Stimulated activated CD4-positive, alpha-beta T cell treated with anti-CD3 and anti-CD28 coated beads, Interleukin-2, amount 100 ng/mL, for 24 hours (primary cell): Measurements from ENCODE around the gene CLCN7.
"Not testable (repeated sequence)": the region's sequence is repeated elsewhere in the genome, so short reads cannot be mapped to it uniquely, and the experiment has no call there.

Source experiments
- DNase-seq, 2 donors: peaks; one replicate each; pipeline ENCODE4 v3.0.0-alpha.2; 2020

CLCN7 gene

DNA sequence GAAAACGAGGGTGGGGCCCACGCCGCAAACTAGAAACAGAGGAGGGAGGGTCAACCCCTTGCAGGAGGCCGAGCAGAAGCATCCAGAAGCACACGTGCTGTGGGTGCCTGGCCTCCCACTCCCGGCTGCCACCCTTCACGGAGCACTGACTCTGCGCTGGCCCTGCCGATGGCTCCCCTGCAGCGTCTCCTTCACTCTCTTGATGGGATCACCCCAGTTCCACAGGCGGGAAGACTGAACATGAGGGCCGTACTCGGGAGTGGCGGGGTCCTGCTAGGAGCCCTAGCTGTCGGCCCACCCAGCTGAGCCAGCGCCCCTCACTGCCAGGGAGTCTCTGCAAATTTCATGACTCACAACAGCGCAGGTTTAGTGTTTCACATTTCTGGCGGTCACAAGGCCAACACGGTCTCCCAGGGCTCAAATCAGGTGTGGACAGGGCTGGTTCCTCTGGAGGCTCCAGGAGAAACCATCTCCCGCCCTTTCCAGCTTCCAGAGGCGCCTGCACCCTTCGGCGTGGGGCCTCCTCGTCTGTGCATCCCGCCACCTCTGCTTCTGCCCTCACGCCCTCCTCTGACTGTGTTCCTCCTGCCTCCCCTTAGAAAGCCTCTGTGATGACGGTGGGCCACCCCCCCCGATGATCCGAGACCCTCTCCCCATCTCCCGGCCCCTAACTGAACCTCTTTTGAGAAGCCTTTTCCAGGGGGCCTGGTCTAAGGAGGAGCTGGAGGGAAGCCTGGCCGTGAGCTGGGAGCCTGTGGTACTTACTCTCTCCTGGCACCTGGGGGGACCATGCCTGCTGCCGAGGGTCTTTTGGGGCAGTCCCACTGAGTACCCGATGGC lies 11.9 kb upstream of the CLCN7 start:
- no peak for DNase-seq

DNA sequence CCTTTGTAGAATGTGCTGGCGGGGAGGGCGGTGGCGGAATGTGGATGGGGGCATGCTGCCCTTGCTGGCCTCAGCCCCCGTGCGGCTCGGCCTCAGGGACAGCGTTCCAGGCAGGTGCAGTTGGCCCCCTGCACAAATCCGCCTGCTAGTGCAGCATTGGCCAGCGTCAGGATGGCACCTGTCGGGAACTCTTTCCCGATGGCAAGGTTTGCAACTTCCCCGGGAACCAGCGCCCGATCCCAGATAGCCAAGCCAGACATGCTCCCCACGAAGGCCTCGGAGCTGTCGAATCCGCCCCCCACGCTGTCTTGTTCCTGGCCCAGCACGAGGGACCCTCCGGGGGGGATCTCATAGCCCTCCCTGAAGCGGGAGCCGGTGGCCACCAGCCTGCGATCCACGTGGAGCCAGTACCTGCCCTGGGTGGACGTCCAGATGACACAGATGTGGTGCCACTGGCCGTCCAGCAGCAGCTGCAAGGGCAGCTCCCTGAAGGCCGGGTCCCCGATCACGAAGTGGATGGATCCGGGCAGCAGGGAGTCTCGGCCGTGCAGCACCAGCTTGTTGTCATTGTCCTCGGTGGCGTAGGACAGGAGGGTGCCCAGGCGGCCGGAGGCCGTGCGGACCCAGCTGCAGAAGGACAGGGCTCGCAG lies 11.1 kb upstream of the CLCN7 start:
- DNase-seq, result no peak

DNA sequence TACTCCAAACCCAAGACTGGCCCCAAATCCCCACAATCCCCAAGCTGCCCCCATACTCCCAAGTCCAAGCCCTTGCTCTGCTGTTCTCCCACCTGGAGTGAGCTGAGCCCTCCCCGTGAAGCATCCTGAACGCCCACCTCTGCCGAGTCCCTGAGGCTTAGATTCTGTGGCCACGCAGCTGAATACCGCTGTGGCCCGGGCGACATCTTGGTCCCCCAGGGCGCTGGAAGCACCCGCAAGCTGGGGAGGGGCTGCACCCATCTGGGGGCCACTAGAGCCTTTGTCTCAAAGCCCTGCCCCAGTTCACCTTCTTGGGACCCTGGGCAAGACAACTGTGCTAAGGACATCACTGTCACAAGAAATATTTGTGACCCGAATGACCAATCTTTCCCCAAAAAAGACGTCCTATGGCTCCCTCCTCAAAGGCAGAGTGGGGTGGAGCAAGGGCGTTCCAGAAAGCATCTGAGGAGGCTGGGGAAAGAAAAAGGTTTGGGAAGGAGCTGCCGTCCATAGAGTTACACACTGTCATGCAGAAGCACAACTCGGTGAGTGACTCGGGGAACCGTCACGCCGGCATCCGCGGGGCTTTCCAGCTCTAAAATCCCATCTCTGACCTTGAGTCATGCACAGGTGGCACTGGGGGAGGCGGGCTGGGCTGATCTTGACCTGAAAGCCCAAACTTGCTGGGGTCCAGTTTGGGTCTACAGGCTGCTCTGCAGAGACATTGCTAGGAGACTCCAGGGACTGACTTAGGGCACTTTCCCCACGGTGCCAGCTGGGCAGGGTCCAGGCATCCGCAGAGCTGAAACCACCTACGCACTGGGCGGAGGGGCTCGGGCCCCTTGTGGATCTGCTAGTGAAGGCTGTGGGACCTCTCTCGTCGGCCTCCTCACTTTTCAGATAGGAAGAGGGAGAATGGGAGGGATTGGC lies 7.3 kb upstream of the CLCN7 start:
- no peak for DNase-seq

DNA sequence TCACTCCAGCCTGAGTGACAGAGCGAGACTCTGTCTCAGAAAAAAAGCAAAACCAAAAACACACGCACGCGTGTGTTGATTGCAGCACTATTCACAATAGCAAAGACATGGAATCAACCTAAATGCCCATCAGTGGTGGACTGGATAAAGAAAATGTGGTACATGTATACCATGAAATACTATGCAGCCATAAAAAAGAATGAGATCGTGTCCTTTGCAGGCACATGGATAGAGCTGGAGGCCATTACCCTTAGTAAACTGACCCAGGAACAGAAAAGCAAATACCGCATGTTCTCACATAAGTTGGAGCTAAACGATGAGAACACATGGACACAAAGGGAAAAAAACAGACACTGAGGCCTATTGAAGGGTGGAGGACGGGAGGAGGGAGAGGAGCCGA lies 4.1 kb upstream of the CLCN7 start:
- not testable (repeated sequence) for DNase-seq

DNA sequence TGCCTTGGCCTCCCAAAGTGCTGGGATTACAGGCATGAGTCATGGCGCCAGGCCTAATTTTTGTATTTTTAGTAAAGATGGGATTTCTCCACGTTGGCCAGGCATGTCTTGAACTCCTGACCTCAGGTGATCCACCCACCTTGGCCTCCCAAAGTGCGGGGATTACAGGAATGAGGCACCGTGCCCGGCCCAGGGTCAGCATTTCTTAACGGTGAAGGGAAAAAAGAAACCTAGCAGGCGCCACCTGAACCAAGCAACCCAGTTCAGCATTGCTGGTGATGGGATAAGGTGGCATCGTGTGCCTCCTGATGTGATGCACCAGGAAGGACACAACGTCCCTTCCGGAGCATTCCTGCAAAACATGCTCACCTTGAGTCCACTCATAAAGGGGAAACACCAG lies 2.2 kb upstream of the CLCN7 start:
- DNase-seq, result no peak

DNA sequence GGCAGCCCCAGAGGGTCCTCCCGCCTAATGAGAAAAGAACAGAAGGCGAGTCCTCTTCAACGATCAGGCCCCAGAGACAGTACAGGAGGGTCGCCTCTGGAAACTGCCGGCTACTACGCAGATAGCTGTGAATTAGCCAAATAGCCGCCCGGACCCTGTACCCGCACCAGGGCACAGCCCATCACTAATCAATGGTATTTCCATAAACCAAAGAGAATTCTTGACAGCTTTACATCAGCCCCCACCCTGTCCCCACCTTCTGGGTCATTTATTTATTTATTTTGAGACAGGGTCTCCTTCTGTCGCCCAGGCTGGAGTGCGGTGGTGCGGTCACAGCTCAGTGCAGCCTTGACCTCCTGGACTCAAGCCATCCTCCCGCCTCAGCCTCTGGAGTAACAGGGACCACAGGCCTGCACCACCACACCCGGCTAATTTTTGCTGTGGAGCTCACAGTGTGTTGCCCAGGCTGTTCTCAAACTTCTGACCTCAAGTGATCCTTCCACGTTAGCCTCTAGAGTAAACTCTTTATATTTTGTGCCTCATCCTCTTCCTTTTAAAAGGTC lies 805 bp upstream of the CLCN7 start:
- no peak for DNase-seq

DNA sequence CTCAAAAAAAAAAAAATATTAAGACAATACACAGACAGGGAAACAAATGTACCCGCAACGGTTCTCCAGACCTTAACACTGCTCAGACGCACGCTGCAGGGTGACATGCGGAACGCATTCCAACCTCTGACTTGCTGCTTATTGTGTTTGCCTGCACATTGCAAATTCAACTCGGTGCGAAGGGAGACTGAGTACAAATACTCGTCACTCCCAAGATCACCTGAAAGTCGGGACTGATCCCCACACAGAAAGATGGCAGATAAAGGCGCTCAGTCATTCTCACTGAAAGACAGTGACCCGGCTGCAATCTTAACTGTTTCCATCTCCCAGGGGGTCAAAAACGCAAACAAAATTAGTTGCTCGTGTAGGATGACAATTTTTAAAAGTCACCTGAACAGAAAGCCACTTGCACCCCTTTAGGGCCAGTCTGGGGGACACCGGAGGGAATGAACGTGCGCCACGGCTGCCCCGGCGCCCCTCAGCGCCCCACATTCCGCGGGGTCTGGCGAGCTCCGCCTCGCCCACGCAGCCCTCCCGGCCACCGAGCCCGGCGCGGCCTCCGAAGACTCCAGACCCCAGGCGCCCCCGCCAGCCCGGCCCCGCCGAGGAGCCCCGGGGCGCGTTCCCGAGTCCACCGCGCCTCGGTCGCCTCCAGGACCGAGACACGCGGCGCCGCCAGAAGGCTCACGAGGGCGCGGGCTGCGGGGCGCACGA lies 589 bp downstream of the CLCN7 start:
- no peak for DNase-seq

DNA sequence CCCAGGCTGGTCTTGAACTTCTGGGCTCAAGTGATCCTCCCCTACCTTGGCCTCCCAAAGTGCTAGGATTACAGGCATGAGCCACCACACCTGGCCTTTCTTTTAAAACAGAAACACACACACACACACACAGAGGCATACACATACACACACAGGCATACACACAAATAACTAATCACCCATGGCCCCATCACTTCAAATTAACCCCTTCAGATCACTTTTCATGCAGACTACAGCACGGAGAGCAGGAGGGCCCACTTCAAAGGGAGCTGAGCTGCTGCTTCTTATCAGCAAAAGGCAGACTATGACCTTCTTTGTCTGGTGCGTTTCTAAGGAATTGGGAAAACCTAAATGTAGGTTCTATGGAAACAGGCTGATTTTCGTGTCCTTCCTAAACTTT lies 1.9 kb downstream of the CLCN7 start:
- no peak for DNase-seq

DNA sequence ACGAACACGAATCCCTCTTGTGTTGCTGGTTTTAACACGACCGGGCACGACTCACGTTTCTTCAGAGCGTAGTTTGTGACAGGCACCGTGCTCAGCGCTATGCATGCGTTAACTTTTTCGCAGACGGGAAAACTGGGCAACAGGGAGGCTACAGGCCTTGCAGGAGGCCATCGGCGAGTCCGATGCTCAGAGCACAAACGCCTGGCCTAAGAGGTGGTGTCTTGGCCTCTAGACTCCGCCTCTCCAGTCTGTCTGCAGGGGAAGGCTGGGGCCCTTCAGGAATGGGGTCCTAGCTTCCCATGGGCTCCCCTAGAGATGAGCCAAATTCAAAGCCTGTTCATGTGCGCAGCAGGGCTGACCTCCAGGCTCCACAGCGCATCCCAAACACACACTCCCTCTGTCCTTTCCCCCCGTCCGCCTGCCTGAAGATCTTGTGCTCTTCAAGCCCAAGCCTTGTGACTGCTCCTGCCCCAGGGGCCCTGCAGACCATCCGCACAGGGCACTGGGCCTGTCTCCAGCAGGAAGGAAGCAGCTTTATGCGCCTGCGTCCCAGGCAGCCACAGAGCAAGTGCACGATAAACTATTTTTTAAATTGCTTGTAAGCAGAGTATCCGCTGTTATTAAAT lies 3.1 kb downstream of the CLCN7 start:
- no peak for DNase-seq

DNA sequence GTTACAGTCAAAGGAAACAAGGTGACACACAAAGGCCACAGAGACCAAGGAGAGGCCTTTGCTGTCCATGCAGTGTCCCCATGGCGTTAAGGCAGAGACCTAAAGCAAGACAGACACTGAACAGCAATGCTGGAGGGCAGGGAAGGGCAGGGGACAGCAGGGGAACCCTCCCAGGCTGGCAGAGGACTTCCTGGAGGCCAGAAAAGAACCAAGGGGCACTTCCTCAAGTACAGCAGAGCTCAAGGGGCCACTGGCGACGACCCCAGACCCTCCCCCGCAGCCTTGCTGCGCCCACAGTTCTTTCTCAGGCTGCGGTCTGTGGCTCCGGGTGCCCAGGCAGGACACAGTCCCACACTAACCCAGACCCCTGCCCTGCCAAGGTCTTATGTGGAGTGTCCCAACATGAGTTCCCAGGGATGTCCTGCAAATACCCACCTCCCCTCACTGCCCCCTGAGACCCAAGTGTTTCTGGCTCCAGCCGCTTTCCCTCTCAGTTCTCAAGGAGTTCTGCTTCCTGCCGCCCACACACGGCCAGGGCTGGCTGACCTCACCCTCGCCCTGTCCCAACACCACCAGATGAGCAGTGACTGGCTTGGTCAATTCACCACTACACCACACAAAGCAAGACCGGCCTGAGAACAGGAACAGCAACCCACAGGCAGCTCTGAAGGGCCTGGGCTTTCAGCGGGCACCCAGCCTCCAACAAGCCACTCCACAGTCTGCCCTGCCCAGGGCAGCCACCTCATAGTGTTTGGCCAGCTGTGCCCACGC lies 4.2 kb downstream of the CLCN7 start:
- DNase-seq, result no peak

DNA sequence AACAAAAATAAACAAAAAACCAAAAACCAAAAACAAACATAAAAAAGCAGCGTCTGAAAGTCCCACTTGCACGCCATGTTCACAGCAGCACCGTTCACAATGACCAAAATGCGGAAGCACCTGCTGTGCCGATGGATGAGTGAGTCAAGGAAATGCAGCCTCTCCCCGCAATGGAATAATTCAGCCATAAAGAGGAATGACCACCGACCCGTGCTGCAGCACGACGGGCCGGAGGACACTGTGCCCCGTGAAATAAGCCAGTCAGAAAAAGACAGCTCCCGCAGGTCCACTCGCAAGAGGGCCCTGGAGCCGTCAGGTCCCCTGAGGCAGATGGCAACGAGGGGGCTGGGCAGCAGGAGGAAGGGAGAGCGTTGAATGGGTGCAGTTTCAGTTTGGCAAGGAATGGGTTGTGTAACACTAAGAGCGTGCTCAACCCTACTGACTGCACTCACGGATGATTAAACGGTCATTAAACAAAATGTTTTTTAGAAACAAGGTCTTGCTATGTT lies 5.1 kb downstream of the CLCN7 start:
- DNase-seq, result no peak

DNA sequence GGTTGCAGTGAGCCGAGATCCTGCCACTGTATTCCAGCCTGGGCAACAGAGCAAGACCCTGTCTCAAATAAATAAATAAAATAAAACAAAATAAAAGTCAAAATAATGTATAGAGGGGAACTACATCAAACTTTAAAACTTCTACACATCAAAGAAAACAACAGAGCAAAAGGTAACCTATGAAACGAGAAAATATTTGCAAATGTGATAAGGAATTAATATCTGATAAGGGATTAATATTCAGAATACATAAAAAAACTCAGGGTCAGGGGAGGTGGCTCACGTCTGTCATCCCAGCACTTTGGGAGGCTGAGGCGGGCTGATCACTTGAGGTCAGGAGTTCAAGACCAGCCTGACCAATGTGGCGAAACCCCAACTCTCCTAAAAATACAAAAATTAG lies 5.7 kb downstream of the CLCN7 start:
- not testable (repeated sequence) for DNase-seq

DNA sequence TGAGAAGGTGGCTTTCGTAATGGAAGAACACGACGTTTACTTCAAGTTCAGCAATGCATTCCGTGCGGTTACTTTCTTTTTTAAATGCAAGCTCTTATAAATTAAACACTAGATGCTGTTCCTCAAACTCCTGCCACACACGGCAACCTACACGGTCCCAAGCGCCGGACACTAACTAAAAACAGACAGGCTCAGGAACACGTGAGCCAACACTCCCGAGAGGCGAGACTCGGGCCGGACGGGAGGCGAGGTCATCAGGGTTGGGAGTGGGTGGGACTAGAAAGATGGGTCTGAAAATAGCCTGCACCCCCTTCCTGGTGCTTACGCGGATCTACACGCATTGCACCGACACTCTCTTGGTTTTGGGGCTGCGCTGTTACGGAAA lies 6.4 kb downstream of the CLCN7 start:
- no peak for DNase-seq

DNA sequence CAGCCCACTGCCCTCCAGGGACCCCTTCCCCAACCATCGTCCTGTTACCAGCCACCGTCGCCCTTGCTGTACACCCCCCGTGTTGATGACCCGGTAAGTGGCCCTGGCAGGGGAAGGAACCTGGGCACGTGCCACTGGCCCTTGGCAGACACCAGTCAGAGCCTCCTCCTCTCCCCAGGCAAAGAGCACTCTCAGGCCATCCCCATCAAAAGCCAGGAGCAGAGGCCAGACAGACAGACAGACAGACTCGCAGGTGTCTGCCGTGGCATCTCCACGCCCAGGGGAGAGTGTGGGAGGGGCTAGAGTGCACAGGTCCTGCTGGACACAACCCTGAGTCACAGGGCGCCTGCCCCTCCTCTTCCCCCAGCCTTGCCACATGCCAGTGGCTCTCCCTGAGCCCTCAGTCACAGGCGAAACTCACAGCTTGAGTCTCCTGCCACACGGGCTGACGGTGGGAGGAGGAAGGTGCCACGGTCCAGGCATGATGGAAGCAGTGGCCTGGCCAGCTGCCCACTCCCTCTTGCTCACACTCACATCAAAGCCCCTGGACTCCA lies 7.8 kb downstream of the CLCN7 start:
- DNase-seq, result no peak

DNA sequence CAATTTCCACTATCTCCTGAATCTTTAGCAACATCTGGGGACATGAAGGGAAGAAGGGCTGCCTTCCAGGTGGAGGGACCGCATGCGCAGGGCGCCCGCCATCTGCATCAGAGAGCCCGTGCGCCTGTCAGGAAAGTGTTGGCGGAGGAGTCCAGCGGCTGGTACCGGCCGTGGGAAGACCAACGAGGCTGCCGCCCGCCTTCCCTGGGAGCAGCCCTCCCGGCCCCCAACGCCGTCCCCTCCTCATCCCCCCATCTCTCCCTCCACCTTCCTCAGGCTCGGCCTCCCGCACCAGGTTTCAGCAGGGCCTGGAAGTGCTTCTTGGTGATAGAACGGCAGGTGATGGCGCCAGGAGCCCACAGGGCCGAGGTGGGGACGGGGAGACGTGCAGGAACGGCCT lies 8.8 kb downstream of the CLCN7 start:
- DNase-seq, result no peak

DNA sequence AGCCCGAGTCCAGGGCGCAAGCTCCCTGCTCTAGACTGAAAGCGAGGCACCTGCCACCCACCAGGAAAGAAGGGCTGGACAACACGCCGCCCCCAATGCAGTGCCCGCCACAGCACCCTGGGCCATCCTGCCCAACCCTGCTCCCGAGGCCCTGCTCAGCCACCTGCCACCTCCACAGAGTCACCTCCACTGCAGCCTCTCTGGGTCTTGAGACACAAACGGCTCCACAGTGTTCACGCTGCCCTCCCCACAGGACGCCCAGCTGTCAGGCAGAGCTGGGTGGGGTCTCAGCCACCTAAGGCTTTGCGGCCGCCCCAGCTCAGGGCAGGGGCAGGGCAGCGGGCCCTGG lies 9.3 kb downstream of the CLCN7 start:
- DNase-seq, result no peak

DNA sequence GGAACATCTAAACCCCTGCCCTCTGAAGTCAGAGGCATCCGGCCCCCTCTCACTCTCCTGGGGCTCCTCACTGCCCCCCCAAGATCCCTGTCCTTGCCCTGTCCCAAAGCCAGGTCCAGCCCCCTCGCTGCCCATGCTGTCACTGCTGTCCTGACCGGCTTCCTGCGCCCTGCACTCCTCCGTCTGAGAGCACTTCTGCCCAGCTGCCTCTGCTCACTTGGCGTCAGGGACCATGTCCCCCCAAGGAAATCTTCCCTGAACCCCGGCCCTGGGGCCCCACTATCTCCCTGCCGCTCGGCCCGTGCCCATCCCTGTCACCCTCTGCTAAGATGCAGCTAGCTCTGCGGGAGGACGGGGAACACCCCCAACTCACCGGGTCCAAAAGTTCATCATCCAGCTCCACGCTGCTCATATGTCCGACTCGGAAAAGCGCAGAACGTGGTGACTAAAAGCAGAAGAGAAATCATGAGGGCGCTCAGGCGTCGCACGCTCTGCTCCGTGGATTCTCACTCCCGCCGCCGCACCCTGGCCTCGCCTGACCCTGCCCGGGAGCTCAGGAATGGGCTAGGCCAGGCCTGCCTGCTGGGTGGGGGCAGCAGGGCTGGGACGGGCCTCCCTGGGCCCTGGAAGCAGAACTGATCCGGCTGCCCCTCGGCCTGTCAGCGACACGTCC lies 9.8 kb downstream of the CLCN7 start:
- DNase-seq, result no peak

DNA sequence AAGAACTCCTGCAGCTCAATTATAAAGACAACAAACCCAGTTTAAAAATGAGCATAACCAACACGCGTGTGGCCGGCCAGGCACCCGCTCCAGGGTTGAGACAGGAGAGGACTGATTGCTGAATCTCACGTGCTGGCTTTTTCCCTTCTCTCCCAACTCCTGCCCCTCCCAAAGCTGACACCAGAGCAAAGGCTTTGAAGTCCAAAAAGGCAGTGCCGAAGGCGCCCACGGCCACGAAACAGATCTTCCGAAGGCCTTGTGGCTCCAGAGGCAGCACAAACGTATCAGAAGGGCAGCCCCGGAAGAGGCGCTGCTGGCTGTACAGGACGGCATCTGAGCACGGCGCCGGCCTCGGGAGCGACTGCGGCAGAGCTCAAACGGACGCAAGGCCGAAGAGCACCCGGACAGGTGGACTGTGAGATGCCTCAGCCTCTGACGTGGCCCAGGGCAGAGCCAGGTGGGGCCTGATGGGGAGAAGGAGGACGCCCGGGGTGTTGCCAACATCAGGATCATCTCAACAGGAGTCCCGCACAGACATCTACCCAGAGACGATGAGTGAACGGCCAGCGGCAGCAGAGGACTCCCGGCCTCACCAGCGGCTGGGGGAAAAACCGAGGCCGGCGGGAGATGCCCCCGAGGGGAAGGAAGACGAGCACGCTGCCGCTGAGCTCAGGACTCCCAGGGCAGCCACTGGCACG lies 10.5 kb downstream of the CLCN7 start:
- DNase-seq, result no peak

DNA sequence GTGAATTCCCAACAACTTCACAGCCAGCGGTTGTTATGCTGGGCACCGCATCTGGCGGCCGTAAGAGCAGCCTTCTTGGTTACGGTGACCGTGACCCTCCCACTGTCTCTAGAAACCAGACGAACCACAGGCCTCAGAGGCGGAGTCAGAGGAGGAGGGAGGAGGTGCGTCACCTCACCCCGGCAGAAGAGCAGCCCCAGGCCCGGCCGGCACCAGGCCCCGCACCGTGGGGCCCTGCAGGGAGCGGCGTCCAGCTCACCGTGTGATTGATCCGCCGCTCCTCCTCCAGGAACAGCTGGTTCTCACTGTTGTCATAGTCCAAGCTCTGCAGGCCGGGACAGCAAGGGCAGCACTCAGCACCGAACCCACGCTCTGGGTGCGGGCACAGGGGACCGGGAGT lies 13.7 kb downstream of the CLCN7 start:
- DNase-seq, result no peak
